ENCODE data around the gene CCDC87.

The CCDC87 gene

DNA sequence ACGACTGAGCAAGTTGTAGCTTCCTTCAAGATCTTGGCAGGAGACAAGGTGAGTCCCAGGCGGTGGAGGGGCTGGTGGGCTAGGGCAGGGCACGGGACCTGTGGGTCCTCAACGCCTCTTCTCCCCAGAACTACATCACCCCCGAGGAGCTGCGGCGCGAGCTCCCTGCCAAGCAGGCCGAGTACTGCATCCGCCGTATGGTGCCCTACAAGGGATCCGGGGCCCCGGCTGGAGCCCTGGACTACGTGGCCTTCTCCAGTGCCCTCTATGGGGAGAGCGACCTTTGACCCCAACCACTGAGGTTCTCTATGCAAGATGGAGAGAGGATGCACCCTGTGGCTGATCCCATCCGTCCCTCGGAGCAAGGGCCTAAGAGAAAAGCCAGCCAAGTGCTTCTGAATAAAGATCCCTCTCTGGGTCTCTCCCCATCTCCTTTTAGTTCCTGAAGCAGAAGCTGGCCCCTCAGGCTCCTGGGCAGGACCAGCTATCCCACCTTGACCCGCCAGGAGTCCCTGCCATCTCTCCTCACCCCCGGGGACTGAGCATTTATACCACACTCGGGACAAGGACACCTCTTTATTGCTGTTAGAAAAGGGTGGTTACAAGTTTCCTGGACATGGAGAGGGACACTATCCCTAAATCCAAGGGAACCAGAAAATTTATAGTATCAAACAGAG, 29.8 kb downstream of the CCDC87 start:
- Histone ChIP-seq H3K36me3 (ENCODE audit: control insufficient read depth, insufficient read depth, low read length) (no peaks in the 10 kb centered on the region), H3K4me3 (ENCODE audit: extremely low read depth, insufficient read depth, low read length, poor library complexity, severe bottlenecking) (no peak overlapping the region), H3K9me3 (ENCODE audit: control insufficient read depth, low read length) (no peaks in the 10 kb centered on the region), H3K4me1 (ENCODE audit: control insufficient read depth, insufficient read depth, low read length, poor library complexity, severe bottlenecking) (no peaks in the 10 kb centered on the region), H3K27ac (ENCODE audit: low read depth, low read length, severe bottlenecking) (no peak overlapping the region)
- WGBS, 2 experiments (ENCODE audit: insufficient coverage in 2 of 2) = 94 to 95% methylated on average over 17 of the region's 20 CpGs

DNA sequence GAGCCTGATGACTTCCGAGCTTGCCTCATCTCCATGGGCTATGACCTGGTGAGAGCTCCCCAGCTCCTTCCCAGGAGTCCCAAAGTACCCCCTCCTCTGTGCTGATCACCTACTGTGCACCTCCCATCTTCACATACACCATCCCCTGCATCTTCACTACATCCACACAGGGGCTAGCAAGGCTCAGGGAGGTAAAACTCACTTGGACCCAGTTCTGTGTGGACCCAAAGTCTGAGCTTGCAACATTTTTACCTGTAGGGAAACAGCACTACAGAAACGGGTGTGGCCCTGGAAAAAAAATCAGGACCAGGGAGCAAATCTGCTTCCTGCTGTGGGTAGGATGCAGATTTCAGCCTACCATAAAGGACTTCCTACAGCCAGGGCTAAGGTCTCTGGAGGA, 30.6 kb downstream of the CCDC87 start:
- H3K4me3 ChIP-seq (ENCODE audit: extremely low read depth, insufficient read depth, low read length, poor library complexity, severe bottlenecking) = no peak overlapping the region
- WGBS, 2 experiments (ENCODE audit: insufficient coverage in 2 of 2) = 79 to 95% methylated on average over 2 of the region's 2 CpGs
- no peaks in the 10 kb centered on the region for H3K9me3 ChIP-seq (ENCODE audit: control insufficient read depth, low read length)
- H3K36me3 ChIP-seq (ENCODE audit: control insufficient read depth, insufficient read depth, low read length) = no peaks in the 10 kb centered on the region
- H3K4me1 ChIP-seq (ENCODE audit: control insufficient read depth, insufficient read depth, low read length, poor library complexity, severe bottlenecking) = no peaks in the 10 kb centered on the region
- no peak overlapping the region for H3K27ac ChIP-seq (ENCODE audit: low read depth, low read length, severe bottlenecking)

DNA sequence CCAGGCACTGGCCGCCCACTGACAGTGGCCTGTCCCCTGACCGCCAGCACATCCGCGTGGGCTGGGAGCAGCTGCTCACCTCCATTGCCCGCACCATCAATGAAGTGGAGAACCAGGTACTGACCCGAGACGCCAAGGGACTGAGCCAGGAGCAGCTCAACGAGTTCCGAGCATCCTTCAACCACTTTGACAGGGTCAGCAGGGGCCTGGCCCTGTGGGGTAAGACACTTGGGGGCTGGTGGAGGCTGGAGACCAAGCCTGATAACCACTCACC, 31.0 kb downstream of the CCDC87 start:
- WGBS, 2 experiments (ENCODE audit: insufficient coverage in 2 of 2) = 96 to 99% methylated on average over 9 of the region's 9 CpGs
- no peaks in the 10 kb centered on the region for H3K36me3 ChIP-seq (ENCODE audit: control insufficient read depth, insufficient read depth, low read length)
- no peaks in the 10 kb centered on the region for H3K4me1 ChIP-seq (ENCODE audit: control insufficient read depth, insufficient read depth, low read length, poor library complexity, severe bottlenecking)
- no peak overlapping the region for H3K4me3 ChIP-seq (ENCODE audit: extremely low read depth, insufficient read depth, low read length, poor library complexity, severe bottlenecking)
- no peak overlapping the region for H3K27ac ChIP-seq (ENCODE audit: low read depth, low read length, severe bottlenecking)
- H3K9me3 ChIP-seq (ENCODE audit: control insufficient read depth, low read length) = no peaks in the 10 kb centered on the region

DNA sequence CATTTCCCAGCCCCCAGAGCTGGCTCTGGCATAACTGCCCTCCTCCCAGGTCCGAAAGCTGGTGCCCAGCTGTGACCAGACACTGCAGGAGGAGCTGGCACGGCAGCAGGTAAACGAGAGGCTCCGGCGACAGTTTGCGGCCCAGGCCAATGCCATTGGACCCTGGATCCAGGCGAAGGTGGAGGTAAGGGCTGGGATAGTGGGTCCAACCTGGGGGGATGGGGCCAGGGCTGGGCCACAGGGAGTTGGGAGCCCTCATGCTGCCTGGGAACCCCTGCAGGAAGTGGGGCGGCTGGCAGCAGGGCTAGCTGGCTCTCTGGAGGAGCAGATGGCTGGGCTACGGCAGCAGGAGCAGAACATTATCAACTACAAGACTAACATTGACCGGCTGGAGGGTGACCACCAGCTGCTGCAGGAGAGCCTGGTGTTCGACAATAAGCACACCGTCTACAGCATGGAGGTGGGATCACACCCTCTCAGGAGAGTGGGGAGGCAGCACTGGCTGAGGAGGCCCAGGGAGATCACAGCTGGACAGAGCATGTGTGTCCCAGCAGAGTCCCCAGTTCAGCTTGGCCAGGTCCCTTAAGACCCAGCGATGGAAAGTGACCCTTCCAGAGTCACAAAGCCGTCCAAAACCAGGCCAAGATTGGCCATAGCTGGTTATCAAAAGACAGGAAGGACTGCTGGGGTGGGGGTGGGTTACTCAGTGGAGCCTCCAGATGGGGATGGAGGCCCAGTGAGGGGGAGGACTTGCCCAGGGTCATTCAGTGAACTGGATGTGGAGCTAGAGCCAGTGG, 31.5 kb downstream of the CCDC87 start:
- Histone ChIP-seq H3K9me3 (ENCODE audit: control insufficient read depth, low read length) (no peaks in the 10 kb centered on the region), H3K4me1 (ENCODE audit: control insufficient read depth, insufficient read depth, low read length, poor library complexity, severe bottlenecking) (no peaks in the 10 kb centered on the region), H3K36me3 (ENCODE audit: control insufficient read depth, insufficient read depth, low read length) (no peaks in the 10 kb centered on the region), H3K4me3 (ENCODE audit: extremely low read depth, insufficient read depth, low read length, poor library complexity, severe bottlenecking) (no peak overlapping the region), H3K27ac (ENCODE audit: low read depth, low read length, severe bottlenecking) (no peak overlapping the region)
- whole genome bisulfite sequencing, 2 experiments (ENCODE audit: insufficient coverage in 2 of 2) = 91 to 94% methylated on average over 6 to 12 of the region's 14 CpGs

DNA sequence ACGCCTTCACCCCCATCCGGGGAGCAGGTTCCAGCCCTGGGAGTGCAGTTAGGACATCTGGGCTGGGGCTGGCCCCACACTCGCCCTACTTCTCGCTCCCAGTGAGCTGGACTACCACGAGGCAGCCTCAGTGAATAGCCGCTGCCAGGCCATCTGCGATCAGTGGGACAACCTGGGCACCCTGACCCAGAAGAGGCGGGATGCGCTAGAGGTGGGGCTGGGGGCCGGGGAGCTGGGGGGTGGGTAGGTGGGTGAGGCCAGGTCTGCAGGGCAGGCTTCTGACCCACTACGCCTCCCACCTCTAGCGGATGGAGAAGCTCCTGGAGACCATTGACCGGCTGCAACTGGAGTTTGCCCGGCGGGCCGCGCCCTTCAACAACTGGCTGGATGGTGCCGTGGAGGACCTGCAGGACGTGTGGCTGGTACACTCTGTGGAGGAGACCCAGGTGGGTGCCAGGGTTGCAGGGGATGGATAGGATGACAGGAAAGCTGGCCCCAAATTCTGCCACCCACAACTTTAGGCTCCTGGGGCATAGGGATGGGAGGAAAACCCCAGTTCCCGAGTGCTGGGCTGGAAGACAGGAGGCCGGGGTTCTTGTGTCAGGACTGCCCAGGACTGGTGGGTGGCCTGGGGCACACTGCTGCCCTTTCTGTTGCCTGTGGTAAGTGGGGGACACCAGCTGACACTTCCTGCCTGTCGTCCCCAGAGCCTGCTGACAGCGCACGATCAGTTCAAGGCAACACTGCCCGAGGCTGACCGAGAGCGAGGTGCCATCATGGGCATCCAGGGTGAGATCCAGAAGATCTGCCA, 32.8 kb downstream of the CCDC87 start:
- H3K27ac ChIP-seq (ENCODE audit: low read depth, low read length, severe bottlenecking) = no peak overlapping the region
- no peaks in the 10 kb centered on the region for H3K36me3 ChIP-seq (ENCODE audit: control insufficient read depth, insufficient read depth, low read length)
- H3K4me3 ChIP-seq (ENCODE audit: extremely low read depth, insufficient read depth, low read length, poor library complexity, severe bottlenecking) = no peak overlapping the region
- WGBS, 2 experiments (ENCODE audit: insufficient coverage in 2 of 2) = 89 to 91% methylated on average over 19 to 24 of the region's 27 CpGs
- no peaks in the 10 kb centered on the region for H3K9me3 ChIP-seq (ENCODE audit: control insufficient read depth, low read length)
- no peaks in the 10 kb centered on the region for H3K4me1 ChIP-seq (ENCODE audit: control insufficient read depth, insufficient read depth, low read length, poor library complexity, severe bottlenecking)

DNA sequence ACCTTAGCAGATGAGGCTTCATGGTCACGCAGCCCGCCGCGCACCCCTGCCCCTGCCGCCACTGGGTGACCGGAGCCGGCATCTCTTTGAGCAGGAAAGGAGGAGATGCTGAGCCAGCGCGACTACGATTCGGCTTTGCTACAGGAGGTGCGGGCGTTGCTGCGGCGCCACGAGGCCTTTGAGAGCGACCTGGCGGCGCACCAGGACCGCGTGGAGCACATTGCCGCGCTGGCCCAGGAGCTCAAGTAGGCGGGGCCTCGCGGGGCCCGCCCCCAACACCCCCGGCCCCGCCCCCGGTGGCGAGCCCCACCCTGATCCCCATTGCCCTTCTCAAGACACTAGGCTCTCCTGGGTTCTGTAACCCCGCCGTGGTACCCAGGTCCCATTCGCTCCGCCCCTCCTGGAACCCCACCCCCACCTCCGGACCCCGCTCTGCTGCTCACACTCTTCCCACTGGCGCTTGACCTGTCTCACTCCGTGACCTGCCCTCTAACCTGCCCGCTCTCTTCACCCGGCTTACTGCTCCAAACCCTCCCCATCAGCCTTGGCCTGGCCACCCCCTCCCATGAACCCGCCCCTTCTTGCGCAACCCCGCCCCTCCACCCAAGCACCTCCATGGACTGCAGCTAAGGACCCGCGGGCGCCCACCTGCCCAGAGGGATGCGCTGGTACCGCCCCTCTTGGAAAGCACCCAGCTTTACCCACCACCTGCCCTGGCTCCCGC, 33.6 kb downstream of the CCDC87 start:
- Histone ChIP-seq H3K9me3 (ENCODE audit: control insufficient read depth, low read length) (no peaks in the 10 kb centered on the region), H3K36me3 (ENCODE audit: control insufficient read depth, insufficient read depth, low read length) (no peaks in the 10 kb centered on the region), H3K4me3 (ENCODE audit: extremely low read depth, insufficient read depth, low read length, poor library complexity, severe bottlenecking) (no peak overlapping the region), H3K4me1 (ENCODE audit: control insufficient read depth, insufficient read depth, low read length, poor library complexity, severe bottlenecking) (no peaks in the 10 kb centered on the region), H3K27ac (ENCODE audit: low read depth, low read length, severe bottlenecking) (no peak overlapping the region)
- 94 to 95% methylated on average over 34 to 43 of the region's 50 CpGs for WGBS, 2 experiments (ENCODE audit: insufficient coverage in 2 of 2)

DNA sequence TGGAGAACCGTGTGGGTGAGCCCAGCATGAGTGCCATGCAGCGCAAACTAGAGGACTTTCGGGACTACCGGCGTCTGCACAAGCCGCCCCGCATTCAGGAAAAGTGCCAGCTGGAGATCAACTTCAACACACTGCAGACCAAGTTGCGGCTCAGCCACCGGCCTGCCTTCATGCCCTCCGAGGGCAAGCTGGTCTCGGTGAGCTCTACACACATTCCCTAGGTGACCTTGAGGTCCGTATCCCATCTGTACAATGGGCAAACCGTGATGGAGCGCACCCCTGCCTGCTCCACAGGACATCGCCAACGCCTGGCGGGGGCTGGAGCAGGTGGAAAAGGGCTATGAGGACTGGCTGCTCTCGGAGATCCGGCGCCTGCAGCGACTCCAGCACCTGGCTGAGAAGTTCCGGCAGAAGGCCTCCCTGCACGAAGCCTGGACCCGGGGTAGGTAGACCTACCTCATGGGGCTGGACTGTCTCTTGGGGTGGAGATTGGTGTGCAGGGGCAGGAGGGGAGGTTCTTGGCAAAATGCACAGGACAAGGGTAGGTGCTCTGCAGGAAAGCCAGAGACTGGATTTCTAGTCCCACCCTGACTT, 35.0 kb downstream of the CCDC87 start:
- H3K4me1 ChIP-seq (ENCODE audit: control insufficient read depth, insufficient read depth, low read length, poor library complexity, severe bottlenecking) = no peaks in the 10 kb centered on the region
- WGBS, 2 experiments (ENCODE audit: insufficient coverage in 2 of 2) = 91 to 97% methylated on average over 14 to 24 of the region's 24 CpGs
- no peaks in the 10 kb centered on the region for H3K36me3 ChIP-seq (ENCODE audit: control insufficient read depth, insufficient read depth, low read length)
- H3K4me3 ChIP-seq (ENCODE audit: extremely low read depth, insufficient read depth, low read length, poor library complexity, severe bottlenecking) = no peak overlapping the region
- H3K9me3 ChIP-seq (ENCODE audit: control insufficient read depth, low read length) = no peaks in the 10 kb centered on the region
- H3K27ac ChIP-seq (ENCODE audit: low read depth, low read length, severe bottlenecking) = no peak overlapping the region

DNA sequence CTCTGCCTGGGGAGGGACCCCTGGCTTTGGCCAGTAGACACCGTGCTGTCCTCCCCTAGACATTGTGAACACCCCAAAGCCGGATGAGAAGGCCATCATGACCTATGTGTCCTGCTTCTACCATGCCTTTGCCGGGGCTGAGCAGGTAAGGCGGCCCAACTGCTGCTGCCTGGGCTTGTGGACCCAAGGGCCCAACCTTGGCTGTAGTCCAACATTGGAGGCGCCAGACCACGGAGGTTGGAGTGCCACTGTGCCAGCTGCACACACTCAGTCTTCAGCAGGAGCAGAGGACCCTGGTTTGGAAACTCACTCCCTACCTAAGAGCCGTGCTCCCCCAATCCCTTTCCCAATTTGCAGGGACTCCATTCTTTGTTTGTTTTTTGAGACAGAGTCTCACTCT, 36.8 kb downstream of the CCDC87 start:
- Histone ChIP-seq H3K27ac (ENCODE audit: low read depth, low read length, severe bottlenecking) (no peak overlapping the region), H3K36me3 (ENCODE audit: control insufficient read depth, insufficient read depth, low read length) (no peaks in the 10 kb centered on the region), H3K4me1 (ENCODE audit: control insufficient read depth, insufficient read depth, low read length, poor library complexity, severe bottlenecking) (no peaks in the 10 kb centered on the region), H3K4me3 (ENCODE audit: extremely low read depth, insufficient read depth, low read length, poor library complexity, severe bottlenecking) (no peak overlapping the region), H3K9me3 (ENCODE audit: control insufficient read depth, low read length) (no peaks in the 10 kb centered on the region)
- WGBS, 2 experiments (ENCODE audit: insufficient coverage in 2 of 2) = 88 to 90% methylated on average over 7 of the region's 7 CpGs

DNA sequence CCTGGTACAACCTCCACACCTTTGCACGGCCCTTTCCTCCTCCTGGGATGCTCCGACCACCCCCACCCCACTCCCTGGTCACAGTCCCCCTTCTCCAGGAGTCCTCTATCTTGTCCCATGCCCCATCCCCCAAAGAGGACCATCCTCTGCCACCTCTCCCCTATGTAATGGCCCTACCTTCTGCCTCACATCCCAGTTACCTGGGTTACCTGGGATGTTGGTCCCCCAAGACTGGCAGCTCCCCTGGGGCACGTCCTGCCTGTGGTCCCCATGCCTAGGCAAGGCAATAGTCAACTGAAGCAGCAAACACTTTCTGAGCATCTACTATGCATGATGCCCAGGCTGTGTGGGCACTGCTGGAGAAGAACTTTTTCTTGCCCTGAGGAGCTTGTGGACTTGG, 37.4 kb downstream of the CCDC87 start:
- H3K4me3 ChIP-seq (ENCODE audit: extremely low read depth, insufficient read depth, low read length, poor library complexity, severe bottlenecking) = no peak overlapping the region
- H3K9me3 ChIP-seq (ENCODE audit: control insufficient read depth, low read length) = no peaks in the 10 kb centered on the region
- H3K27ac ChIP-seq (ENCODE audit: low read depth, low read length, severe bottlenecking) = no peak overlapping the region
- H3K36me3 ChIP-seq (ENCODE audit: control insufficient read depth, insufficient read depth, low read length) = no peaks in the 10 kb centered on the region
- 87 to 95% methylated on average over 3 of the region's 3 CpGs for WGBS, 2 experiments (ENCODE audit: insufficient coverage in 2 of 2)
- H3K4me1 ChIP-seq (ENCODE audit: control insufficient read depth, insufficient read depth, low read length, poor library complexity, severe bottlenecking) = no peaks in the 10 kb centered on the region

DNA sequence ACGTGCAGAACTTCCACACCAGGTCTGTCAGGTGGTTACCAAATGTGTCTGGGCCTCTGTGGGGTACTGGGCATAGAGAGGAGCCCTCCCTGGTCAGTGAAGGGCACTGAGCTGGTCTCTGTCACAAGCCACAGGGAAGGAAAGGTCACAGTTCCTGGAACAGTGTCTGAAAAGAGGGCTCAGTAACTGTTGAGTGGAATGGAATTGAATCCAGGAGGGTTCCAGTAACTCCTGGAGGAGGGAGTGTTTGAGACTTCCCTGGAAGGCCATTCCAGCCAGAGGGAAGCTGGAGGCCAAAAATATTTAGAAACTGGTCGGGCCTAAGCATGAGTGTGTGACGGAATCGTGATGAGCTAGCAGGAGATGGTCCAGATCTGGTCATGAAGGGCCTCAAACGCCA, 38.3 kb downstream of the CCDC87 start:
- no peaks in the 10 kb centered on the region for H3K36me3 ChIP-seq (ENCODE audit: control insufficient read depth, insufficient read depth, low read length)
- H3K27ac ChIP-seq (ENCODE audit: low read depth, low read length, severe bottlenecking) = no peak overlapping the region
- H3K4me1 ChIP-seq (ENCODE audit: control insufficient read depth, insufficient read depth, low read length, poor library complexity, severe bottlenecking) = no peaks in the 10 kb centered on the region
- H3K4me3 ChIP-seq (ENCODE audit: extremely low read depth, insufficient read depth, low read length, poor library complexity, severe bottlenecking) = no peak overlapping the region
- 87 to 90% methylated on average over 5 of the region's 5 CpGs for WGBS, 2 experiments (ENCODE audit: insufficient coverage in 2 of 2)
- no peaks in the 10 kb centered on the region for H3K9me3 ChIP-seq (ENCODE audit: control insufficient read depth, low read length)

Measured in mesodermal cell (in vitro differentiated cells).